Activated T-cell treated with anti-CD3 and anti-CD28 coated beads for 48 hours (primary cell): ENCODE data around the gene THRAP3.

Experiments used
- DNase-seq: peaks from one replicate; pipeline ENCODE4 v3.0.0-alpha.2; 2020; ENCODE audit warnings: low read depth

The THRAP3 gene

GRCh38 chr1:36352125-36352909 is 128.1 kb downstream of the THRAP3 start:
- DNase-seq, result no peak

DNA sequence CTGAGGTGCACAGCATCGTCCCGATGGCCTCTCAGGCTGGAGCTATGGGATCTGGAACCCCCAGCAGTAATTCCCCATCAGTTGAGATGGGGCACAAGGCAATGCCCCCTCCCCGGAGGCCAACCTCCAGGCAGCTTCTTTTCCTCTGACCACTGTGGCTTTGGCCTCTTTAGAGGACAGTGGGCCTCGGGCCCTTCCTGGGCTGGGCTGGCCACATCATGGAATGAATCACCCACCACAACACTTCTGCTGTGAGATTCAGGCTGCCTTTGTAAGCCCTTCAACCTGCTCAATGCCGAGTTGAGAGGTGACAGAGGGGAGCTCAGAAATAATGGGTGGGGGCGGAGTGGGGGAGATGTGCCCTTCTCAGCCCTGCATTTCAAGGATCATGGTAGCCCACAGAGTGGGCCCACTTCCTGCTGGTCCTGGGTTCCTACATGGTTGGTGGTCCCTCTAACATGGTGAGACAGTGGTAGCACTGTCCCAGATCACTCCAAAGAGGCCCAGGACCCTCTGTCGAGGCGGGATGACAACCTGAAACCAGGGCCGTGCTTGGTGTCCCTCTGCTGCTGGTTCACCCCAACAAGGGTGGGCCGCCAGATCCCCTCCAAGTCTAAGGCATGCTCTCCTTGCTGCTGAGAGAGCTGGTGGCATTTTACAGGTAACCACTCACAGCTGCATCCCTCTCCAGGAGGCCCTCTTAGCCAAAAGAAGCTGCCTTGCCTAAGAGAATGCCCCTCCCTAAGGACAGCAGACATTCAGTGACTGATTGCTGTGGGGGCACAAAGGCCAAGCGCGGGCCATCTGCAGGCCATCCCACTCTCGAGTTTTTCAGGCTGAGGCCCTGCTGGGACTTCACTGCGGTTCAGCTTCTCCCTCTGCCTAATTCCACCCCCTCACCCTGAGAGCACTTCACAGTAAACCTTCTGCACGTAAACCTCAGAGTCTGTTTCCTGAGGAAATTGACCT is 129.0 kb downstream of the THRAP3 start:
- no peak for DNase-seq

DNA sequence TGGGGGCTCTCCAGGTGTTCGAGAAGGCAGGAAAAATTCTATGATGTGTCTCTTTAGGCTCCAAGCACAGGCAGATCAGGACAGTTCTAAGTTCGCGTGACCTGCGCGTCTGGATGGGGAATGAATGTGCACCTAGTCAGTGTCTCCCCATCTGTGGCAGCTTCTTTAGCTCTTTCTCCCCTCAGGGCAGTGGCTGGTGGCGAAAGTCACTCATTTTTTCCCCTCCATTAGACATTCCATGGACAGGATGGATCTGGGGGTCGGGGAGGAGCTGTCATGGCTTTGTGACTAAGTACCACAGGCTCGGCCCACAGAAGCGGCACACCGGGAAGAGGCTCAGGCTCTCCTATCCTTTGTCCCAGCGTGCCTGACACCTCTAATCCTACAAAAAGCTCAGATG is 130.2 kb downstream of the THRAP3 start:
- no peak for DNase-seq
